Activated CD8-positive, alpha-beta memory T cell treated with anti-CD3 and anti-CD28 coated beads, Interleukin-2, amount 50 U/mL, for 4 hours (primary cell): ENCODE data around the gene CDK9.
"Not testable (repeated sequence)": the region's sequence is repeated elsewhere in the genome, so short reads cannot be mapped to it uniquely, and the experiment has no call there.

Source experiments
- DNase-seq: peaks from one replicate; pipeline ENCODE4 v3.0.0-alpha.2; 2020

Gene CDK9

GRCh38 chr9:127785933-127786772, at the start of gene CDK9:
Gene CDK9, plus strand, starts transcription at chr9:127786034. Its CDS starts 115 bp downstream, at chr9:127786149.
- DNase-seq, result peak; percentile 93

GRCh38 chr9:127738666-127739065, 47.2 kb upstream of the CDK9 start:
- no peak for DNase-seq

- DNase-seq, result no peak
Measured at GRCh38 chr9:127739614-127740330, 46.1 kb upstream of the CDK9 start.

DNA sequence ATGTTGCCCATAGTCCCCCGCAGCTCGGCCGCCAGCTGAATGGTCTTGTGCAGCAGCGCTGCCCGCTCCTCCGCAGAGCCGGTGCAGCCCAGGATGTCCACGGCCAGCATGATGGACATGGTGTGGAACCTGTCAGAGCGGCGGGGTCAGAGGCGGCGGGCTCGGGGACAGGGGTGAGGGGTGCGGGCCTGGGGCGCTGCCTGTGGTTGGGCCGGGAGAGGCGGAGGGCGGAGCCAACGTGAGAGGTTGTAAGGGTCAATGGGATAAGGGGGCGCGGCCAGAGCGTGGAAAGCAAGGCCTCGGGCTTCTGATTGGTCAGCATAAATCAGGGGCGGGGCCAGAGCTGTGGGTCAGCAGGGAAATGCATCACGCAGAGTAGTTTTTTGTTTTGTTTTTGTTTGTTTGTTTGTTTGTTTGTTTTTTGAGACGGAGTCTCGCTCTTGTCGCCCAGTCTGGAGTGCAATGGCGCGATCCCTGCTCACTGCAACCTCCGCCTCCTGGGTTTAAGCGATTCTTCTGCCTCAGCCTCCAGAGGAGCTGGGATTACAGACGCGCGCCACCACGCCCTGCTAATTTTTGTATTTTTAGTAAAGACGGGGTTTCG, 43.9 kb upstream of the CDK9 start:
- no peak for DNase-seq

DNA sequence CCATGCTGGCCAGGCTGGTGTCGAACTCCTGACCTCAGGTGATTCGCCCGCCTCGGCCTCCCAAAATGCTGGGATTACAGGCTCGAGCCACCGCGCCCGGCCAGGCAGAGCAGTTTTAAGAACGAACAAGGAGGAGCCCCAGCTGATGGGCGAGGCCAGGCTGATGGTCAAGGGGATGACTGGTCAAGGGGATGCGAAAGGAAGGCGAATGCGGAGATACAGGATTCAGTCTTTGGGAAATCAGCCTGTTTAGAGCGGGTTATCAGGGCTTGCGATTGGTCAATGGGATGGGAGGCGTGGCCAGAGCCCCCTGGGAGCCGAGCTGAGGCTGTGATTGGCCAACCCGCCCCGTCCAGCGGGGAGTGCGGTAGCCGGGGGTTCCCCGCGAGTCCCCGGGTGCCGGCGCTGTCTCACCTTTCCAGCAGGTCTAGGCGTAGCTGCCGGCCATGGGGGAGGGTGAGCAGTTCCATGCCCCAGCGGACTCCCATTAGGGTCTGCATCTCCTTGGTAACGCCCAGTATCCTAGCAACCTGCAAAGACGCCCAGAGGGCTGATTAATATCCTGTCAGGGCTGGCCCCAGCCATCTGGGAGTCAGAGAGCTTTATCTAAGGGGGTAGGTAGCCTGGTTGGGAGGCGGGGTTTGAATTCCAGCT, 43.3 kb upstream of the CDK9 start:
- no peak for DNase-seq

- no peak for DNase-seq
Measured at GRCh38 chr9:127744398-127745110, 41.3 kb upstream of the CDK9 start.

DNA sequence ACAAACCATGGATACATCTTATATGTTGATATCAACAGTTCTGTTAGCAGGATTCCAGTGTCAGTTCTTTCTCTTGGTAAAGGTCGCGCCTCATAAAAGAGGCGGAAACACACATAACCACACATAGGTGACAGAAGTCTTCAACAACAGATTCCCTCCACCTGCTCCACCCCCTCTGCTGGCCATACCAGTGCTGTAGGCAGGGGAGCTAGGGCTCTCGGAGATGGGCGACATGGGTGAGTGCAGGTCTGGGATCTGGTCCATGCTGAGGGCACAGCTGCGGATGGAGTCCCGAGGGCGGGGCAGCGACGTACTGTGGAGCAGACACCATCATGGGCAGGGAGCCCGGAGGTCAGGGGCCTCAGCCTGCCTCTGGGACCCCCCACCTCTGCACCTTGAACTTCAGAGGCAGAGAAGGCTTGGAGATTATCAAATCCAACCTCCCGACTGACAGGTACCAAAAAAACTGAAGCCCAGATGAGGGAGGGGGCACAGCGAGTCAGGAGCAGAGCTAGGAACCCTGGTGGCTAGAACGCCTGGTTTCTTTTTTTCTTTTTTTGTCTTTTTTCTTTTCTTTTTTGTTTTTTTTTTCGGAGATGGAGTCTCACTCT, 38.8 kb upstream of the CDK9 start:
- DNase-seq, result peak; percentile 45

GRCh38 chr9:127749090-127749787, 36.6 kb upstream of the CDK9 start:
- DNase-seq, result no peak

DNA sequence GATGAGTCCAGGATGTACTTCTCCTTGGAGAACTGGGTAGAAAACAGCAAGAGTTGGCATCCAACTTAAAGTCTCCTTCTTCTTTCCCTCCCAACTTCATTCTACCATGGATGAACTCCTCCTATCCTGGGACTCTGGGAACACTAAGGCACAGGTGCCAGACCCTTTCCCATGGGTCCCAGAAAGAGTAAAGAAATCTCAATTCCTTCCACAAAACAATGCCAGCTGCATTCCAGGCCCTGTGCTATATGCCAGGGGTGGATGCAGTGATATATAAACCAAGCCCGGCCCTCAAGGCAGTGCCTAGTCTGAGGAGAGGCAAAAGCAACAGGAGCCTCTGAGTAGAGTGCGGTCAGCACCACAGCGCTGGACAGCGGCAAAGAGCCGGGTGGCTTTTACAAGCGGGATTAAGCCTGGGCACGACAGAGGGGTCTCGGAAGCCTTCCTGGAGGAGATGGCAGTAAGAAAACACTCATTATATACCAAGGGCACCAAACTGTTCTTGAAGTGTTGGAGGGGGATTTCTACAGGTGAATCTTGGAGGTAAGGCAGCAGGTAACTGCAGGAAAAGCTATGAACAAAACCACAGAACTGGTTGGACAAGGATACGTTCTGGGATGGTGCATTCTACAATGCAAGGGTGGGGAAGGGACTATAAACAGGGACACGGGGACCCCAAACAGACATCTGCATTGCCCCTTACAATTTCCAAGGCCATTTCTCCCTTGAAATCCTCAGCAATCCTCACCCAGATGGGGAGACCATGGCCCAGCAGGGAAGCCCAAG, 34.4 kb upstream of the CDK9 start:
- no peak for DNase-seq

DNA sequence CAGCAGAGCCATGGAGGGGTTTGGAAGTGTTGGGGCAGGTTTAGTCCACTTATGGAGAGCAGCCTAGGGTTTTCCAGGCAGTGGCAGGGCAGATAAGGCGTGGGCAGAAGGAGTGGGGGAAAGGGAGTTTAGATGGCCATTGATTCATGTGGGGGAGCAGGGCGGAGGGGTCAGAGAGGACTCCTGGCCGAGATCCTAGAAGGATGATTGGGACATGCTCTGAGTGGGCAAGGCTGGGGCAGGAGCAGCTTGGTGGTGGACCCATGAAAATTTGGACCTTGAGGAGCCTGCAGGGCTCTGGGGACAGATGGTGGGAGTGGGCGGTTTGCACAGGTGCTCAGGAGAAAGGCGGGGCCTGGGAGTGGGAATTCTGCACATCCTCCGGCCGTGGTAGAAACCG, 32.7 kb upstream of the CDK9 start:
- DNase-seq, result no peak

GRCh38 chr9:127753622-127754021, 32.2 kb upstream of the CDK9 start:
- DNase-seq, result no peak

DNA sequence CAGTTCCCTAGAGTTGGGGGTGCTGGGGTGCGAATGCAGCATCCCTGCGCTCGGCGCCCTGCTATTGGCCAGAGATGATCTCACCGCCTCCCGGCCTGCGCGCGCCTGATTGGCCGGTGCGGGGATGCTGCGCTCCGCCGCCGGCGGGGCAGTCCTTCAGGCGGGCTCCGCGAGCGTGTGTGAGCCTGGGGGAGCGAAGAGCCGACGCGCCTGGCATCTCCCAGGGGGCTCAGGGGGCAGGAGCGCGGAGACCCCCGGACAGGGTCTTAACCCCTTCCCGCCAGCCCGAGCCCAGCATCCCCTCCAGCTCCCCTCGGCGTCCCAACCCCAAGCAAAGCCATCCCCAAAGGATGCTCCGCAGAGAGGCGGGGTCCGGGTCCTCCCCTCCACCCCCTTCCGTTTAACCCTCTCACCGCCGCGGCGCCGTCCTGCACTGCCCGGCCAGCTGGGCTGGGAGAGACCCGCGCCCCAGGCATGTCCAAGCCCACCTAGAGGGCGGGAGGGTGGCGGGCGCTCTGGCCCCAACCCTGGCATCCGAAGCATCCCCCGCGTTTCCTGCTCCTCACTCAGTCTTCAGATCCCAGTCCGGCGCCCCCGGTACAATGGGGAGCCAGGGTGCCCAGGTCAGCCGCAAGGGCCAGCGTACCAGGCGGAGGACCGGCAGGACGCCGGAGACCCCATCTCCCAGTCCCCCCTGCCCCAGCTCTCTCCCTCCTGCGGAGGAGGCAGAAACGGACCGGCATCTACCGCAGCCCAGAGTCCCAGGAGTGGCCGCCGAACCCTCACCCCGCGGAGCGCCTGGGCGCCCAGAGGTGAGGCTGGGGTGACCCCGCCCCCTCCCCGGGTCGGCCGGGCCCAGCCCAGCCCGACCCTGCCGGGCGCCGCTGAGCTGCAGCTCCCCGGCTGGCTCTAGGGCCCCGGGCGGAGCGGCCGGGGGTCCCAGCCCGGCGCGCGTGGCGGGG, 31.5 kb upstream of the CDK9 start:
- DNase-seq, result no peak

DNA sequence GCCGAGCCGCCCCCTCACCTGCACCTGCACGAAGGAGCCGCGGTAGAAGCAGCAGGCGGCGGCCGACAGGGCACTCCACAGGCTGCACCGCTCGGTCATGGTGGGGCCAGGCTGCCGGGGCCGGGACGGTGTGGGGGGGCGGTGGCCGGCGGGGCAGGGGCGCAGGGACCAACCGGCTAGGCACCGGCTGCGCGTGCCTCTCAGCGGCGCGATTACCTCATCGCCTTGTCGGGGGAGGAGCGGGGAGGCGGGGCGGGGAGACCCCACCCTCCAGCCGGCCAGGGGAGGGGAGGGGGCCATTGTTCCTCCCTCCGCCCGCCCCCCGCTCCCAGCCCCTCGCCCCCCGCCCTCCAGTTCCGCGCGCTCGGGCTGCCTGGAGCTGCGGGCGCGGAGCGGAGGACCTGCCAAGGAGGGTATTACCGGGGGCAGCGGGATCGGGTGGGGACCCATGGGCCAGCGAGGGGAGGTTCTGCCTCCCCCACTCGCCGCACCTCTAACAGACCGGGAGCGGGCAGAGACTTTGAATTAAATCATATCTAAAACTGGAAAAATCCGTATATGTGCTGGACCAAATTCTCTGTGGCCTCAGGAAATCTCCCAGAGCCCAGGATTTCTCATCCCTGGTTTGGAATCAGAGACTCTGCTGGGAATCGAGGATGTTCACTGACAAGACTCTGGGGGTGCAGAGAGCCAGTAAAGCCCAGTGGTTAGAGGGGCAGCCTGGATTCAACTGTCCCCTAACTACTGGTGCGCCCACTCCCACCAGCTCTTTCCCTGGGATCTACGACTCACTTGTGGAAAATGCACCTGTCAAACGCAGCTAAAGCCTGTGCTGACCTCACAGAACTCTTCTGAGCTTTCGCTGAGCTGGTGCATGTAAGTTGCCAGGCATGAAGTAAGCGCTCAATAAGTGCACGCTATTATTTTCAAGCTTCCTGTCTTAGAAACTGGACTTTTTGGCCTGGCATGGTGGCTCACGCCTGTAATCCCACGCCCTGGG, 30.5 kb upstream of the CDK9 start:
- DNase-seq, result no peak

GRCh38 chr9:127756233-127756632, 29.6 kb upstream of the CDK9 start:
- no peak for DNase-seq

DNA sequence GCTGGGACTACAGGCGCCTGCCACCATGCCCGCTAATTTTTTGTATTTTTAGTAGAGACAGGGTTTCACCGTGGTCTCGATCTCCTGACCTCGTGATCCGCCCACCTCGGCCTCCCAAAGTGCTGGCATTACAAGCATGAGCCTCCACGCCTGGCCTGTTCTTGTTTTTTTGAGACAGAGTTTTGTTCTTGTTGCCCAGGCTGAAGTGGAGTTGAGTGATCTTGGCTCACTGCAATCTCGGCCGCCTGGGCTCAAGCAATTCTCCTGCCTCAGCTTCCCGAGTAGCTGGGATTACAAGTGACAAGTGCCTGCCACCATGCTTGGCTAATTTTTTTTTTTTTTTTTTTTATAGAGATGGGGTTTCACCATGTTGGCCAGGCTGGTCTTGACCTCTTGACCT, 29.1 kb upstream of the CDK9 start:
- DNase-seq, result not testable (repeated sequence)

- no peak for DNase-seq
Measured at GRCh38 chr9:127758843-127759242, 27.0 kb upstream of the CDK9 start.

- no peak for DNase-seq
Measured at GRCh38 chr9:127761061-127761460, 24.8 kb upstream of the CDK9 start.

- no peak for DNase-seq
Measured at GRCh38 chr9:127761491-127761956, 24.3 kb upstream of the CDK9 start.
